ENCODE results near the gene GTF2IRD1. TPM values are rescaled to one million over a fixed set of nuclear protein-coding genes. Genes with fewer than 3 reads are reported as not detected.

Gene GTF2IRD1
- total and polyA plus RNA-seq, 8 donors = 7.1 to 15.9 (median 9.9) TPM

DNA sequence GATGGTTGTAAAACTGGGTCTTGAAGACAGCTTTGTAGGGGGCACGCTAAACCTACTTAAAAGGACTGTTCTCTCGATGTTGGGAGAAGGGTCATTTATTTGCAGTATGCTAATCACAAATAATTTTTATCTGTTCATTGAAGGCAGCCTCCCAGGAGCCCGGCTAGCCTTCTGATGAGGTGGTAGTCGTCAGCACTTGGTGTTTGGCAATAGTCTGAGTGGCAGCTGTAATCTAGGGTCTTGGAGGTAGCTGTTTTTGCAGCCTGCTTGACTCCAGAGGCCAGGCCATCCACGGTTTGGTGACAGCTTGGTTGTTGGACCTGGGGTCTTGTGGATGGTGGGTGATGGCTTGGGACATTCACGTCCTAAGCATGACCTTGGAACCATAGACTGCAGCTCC lies 2.2 kb downstream of the GTF2IRD1 start:
- Histone ChIP-seq H3K36me3 (no peaks in the 10 kb centered on the region), H3K4me1 (peaks cover 0 to 9% (median 4%) of the 10 kb centered on the region in 3 donors), H3K27me3 (no peaks in the 10 kb centered on the region), H3K27ac (peak overlapping the region in 3 of 4 donors; percentile 50 to 83 (median 81)), H3K9me3 (no peaks in the 10 kb centered on the region), H3K4me3 (peak overlapping the region in 1 of 4 donors; percentile 76)
- ATAC-seq (no peak), DNase-seq (no peak), FAIRE-seq (no peak)
- WGBS, 2 donors = 26 to 34% methylated on average over 6 of the region's 6 CpGs
- TF ChIP-seq, protein P1, sequence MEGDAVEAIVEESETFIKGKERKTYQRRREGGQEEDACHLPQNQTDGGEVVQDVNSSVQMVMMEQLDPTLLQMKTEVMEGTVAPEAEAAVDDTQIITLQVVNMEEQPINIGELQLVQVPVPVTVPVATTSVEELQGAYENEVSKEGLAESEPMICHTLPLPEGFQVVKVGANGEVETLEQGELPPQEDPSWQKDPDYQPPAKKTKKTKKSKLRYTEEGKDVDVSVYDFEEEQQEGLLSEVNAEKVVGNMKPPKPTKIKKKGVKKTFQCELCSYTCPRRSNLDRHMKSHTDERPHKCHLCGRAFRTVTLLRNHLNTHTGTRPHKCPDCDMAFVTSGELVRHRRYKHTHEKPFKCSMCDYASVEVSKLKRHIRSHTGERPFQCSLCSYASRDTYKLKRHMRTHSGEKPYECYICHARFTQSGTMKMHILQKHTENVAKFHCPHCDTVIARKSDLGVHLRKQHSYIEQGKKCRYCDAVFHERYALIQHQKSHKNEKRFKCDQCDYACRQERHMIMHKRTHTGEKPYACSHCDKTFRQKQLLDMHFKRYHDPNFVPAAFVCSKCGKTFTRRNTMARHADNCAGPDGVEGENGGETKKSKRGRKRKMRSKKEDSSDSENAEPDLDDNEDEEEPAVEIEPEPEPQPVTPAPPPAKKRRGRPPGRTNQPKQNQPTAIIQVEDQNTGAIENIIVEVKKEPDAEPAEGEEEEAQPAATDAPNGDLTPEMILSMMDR (IDR thresholded peaks at IDR 0.05) = no peak
- intact Hi-C loops (cut with DNase I) = loop anchor here in 1 of 3 donors (10.0 kb wide), 1 partner anchor 79 kb away; no protein-coding TSS in a partner anchor

DNA sequence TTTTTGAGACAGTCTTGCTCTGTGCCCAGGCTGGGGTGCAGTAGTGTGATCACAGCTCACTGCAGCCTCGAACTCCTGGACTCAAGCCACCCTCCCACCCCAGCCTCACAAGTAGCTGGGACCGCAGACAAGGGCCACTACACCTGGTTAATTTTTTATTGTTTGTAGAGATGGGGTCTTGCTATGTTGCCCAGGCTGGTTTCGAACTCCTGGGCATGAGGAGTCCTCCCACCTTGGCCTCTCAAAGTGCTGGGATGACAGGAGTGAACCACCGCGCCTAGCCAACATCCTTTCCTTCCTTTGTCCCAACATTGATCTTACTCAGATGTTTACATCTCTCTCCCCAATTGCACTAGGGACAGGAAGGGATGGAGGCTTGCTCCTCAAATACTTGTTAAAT lies 3.3 kb downstream of the GTF2IRD1 start:
- DNase-seq (no peak), ATAC-seq (no peak), FAIRE-seq (no peak)
- TF ChIP-seq, protein P1 (IDR thresholded peaks at IDR 0.05) = no peak
- peaks cover 0 to 9% (median 4%) of the 10 kb centered on the region in 3 donors for H3K4me1 ChIP-seq
- WGBS, 2 donors = 89 to 98% methylated on average over 5 of the region's 5 CpGs
- H3K36me3 ChIP-seq = no peaks in the 10 kb centered on the region
- H3K9me3 ChIP-seq = no peaks in the 10 kb centered on the region
- H3K27me3 ChIP-seq = no peaks in the 10 kb centered on the region
- H3K4me3 ChIP-seq = no peak overlapping the region
- intact Hi-C loops (cut with DNase I) = loop anchor here in 1 of 3 donors (10.0 kb wide), 1 partner anchor 78 kb away; no protein-coding TSS in a partner anchor
- H3K27ac ChIP-seq = no peak overlapping the region

DNA sequence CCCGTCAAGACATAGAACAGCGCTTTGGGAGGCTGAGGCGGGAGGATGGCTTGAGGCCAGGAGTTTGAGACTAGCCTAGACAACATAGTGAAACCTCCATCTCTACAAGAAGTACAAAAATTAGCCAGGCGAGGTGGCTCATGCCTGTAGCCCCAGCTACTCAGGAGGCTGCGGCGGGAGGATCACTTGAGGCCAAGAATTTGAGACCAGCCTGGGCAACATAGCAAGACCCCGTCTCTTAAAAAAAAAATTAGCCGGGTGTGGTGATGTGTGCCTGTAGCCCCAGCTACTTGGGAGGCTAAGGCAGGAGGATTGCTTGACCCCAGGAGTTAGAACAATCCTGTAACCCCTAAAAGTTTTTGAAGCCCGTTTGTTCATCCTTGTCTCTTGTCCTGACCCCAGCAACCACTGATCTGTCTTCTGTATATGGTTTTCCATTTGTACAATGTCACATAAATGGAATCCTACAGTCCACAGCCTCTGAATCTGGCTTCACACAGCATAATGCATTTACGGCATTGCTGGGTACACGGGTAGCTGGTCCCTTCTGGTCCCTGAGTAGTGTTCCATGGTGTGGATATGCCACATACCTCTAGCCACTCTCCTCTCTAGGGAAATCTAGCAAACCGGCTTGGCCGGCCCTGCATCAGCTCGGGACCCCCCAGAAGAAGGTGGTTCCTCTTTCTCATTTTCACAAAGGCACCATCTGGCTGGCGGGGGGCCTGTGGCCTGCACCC lies 8.4 kb downstream of the GTF2IRD1 start:
- Histone ChIP-seq H3K27ac (no peak overlapping the region), H3K4me3 (no peak overlapping the region), H3K9me3 (no peaks in the 10 kb centered on the region), H3K36me3 (no peaks in the 10 kb centered on the region), H3K27me3 (no peaks in the 10 kb centered on the region), H3K4me1 (peaks cover 0 to 4% (median 3%) of the 10 kb centered on the region in 3 donors)
- 87 to 91% methylated on average over 15 of the region's 15 CpGs for WGBS, 2 donors
- DNase-seq = no peak
- intact Hi-C loops (cut with DNase I) = no loop called here
- no peak for FAIRE-seq
- no peak for ATAC-seq
- TF ChIP-seq, protein P1 (IDR thresholded peaks at IDR 0.05) = no peak

DNA sequence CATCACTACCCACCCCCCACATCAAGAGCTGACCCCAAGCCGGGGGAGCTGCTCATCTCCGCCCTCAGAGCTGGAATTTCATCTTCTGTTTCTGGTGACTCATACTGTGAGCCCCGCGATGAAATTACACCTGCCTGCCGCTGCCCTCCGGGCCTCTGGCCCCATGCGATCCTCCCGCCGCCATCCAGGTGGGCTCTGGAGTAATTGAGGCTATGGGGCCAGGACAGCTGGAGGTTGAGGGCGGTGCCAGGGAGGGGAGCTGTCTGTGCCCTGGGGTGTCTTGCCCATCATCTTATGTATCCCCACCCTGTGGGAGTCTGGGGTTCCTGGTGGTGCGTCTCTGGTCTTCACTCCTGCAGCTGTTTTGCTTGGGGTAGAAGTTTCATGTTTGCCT lies 9.0 kb downstream of the GTF2IRD1 start:
- 87 to 91% methylated on average over 11 of the region's 11 CpGs for WGBS, 2 donors
- FAIRE-seq = no peak

More for the DNA sequence above, 9.0 kb downstream of the GTF2IRD1 start:
- Histone ChIP-seq H3K4me3 (no peak overlapping the region), H3K27me3 (no peaks in the 10 kb centered on the region), H3K4me1 (peaks cover 0 to 4% (median 3%) of the 10 kb centered on the region in 3 donors), H3K9me3 (no peaks in the 10 kb centered on the region), H3K27ac (no peak overlapping the region), H3K36me3 (no peaks in the 10 kb centered on the region)
- no peak for ATAC-seq
- TF ChIP-seq, protein P1 (IDR thresholded peaks at IDR 0.05) = no peak
- DNase-seq = no peak
- intact Hi-C loops (cut with DNase I) = no loop called here
